HG03575 (cell line): ENCODE data around the gene BAZ1A.
"Not testable (repeated sequence)": the region's sequence is repeated elsewhere in the genome, so short reads cannot be mapped to it uniquely, and the experiment has no call there.

Experiments used
- ATAC-seq: cut with Tn5 transposase; IDR thresholded peaks from one replicate; pipeline ENCODE4 v1.9.1; 2021; ENCODE audit not compliant: unreplicated experiment, insufficient number of reproducible peaks, low FRiP score; ENCODE audit errors: extremely low read depth

BAZ1A gene

GRCh38 chr14:34741840-34742239, 133.3 kb downstream of the BAZ1A start:
- no peak for ATAC-seq

- ATAC-seq: not testable (repeated sequence)
Measured at GRCh38 chr14:34740139-34740538, 135.0 kb downstream of the BAZ1A start.

- ATAC-seq: not testable (repeated sequence)
Measured at GRCh38 chr14:34737079-34737478, 138.1 kb downstream of the BAZ1A start.

- no peak for ATAC-seq
Measured at GRCh38 chr14:34733245-34733644, 141.9 kb downstream of the BAZ1A start.

- no peak for ATAC-seq
Measured at GRCh38 chr14:34732802-34733201, 142.4 kb downstream of the BAZ1A start.

GRCh38 chr14:34723867-34724266, 151.3 kb downstream of the BAZ1A start:
- no peak for ATAC-seq

GRCh38 chr14:34722723-34723545, 152.2 kb downstream of the BAZ1A start:
- ATAC-seq: no peak

- no peak for ATAC-seq
Measured at GRCh38 chr14:34721129-34721528, 154.0 kb downstream of the BAZ1A start.

GRCh38 chr14:34718750-34719304, 156.3 kb downstream of the BAZ1A start:
- ATAC-seq: no peak

- ATAC-seq: no peak
Measured at GRCh38 chr14:34715127-34715863, 159.9 kb downstream of the BAZ1A start.

- no peak for ATAC-seq
Measured at GRCh38 chr14:34714320-34715126, 160.6 kb downstream of the BAZ1A start, which contains the start of gene CFL2. Gene CFL2 (minus strand): TSS chr14:34714593. CDS start chr14:34714540, 53 bp downstream.

GRCh38 chr14:34713681-34714319, 161.4 kb downstream of the BAZ1A start:
- no peak for ATAC-seq

- no peak for ATAC-seq
Measured at GRCh38 chr14:34713122-34713680, 162.0 kb downstream of the BAZ1A start.

- ATAC-seq: no peak
Measured at GRCh38 chr14:34711796-34712712, 163.1 kb downstream of the BAZ1A start.

- no peak for ATAC-seq
Measured at GRCh38 chr14:34711169-34711568, 164.0 kb downstream of the BAZ1A start.

GRCh38 chr14:34710744-34711143, 164.4 kb downstream of the BAZ1A start:
- no peak for ATAC-seq

- no peak for ATAC-seq
Measured at GRCh38 chr14:34710006-34710405, 165.2 kb downstream of the BAZ1A start.
